ENCODE measurements around the gene MN1.

DNA sequence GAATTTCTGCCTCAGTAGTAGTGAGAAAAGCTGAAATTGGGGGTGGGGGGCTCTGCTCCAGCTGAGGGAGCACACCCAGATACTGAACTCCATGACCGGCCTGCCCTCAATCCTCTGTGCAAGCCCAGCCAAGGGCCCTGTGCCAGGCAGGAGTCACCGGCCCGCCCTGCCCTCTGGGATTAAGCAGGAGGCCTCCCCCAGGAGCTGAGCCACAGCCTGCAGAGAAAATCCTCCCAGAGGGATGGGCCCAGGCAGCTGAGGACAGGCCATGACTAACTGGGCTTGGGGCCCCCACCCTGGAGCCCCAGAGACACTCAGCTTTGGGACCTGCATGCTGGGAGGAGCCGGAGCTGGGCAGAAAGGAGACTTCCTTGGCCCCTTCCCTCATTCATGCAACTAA lies 48.8 kb downstream of the MN1 start:
- TF ChIP-seq EZH2phosphoT487 (IDR thresholded peaks at IDR 0.05; ENCODE audit: low read length): no peak
- TF ChIP-seq, protein P1, sequence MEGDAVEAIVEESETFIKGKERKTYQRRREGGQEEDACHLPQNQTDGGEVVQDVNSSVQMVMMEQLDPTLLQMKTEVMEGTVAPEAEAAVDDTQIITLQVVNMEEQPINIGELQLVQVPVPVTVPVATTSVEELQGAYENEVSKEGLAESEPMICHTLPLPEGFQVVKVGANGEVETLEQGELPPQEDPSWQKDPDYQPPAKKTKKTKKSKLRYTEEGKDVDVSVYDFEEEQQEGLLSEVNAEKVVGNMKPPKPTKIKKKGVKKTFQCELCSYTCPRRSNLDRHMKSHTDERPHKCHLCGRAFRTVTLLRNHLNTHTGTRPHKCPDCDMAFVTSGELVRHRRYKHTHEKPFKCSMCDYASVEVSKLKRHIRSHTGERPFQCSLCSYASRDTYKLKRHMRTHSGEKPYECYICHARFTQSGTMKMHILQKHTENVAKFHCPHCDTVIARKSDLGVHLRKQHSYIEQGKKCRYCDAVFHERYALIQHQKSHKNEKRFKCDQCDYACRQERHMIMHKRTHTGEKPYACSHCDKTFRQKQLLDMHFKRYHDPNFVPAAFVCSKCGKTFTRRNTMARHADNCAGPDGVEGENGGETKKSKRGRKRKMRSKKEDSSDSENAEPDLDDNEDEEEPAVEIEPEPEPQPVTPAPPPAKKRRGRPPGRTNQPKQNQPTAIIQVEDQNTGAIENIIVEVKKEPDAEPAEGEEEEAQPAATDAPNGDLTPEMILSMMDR (IDR thresholded peaks at IDR 0.05; ENCODE audit: low read length): no peak
